ENCODE measurements around the gene CDX2.
A peak's percentile ranks its signal among the peaks of the same experiment; 100 is the strongest.

Gene CDX2

DNA sequence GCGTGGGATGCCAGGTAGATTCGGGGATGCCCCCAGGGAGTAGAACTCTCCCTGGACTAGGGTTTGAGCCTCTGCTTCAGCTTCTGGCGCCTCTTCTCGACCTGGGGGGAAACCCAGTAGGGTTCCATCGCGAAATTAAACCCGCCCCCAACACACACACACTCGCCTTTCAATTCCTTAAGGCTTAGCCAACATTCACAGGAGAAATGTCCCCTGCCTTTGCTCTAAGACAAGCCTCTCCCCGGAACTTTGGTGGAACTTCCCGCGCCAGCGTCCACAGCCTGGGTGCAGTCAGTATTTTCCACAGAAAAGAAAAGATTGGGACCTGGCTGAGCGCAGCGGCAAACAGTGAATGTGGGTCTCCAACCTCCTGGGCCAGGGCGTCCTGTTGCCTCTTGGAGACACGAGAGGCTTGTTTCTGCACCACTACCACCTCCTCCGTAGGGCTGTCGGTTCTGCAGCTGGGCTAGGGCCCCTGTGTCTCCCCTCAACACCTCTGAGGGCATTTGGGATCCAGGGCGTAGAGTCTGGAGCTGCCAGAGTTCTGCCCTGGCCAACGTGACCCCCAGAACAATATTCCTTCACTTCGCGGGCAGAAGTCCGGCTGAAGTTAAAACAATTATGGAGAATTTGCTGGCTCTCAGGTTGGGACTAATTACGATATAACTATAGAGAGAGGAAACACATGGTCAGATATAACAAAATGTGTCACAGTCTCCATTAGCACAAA is 46.1 kb downstream of the CDX2 start:
- no peak overlapping the region for H3K14ac ChIP-seq (ENCODE audit: low read length in 2 of 2)
- peaks cover 97 to 98% of the 10 kb centered on the region in 2 experiments for H3K27me3 ChIP-seq (ENCODE audit: control insufficient read depth in 1 of 2, insufficient read depth in 1 of 2, low read length in 2 of 2)
- H3K23ac ChIP-seq (ENCODE audit: low read length in 2 of 2) = no peak overlapping the region
- no peak overlapping the region for H2AK5ac ChIP-seq (ENCODE audit: low read length, severe bottlenecking)
- H3K4me3 ChIP-seq (ENCODE audit: insufficient read depth in 1 of 2, low read depth in 1 of 2, low read length in 2 of 2) = no peak overlapping the region
- WGBS = 15% methylated on average over 19 of the region's 24 CpGs
- no peak overlapping the region for H3K18ac ChIP-seq (ENCODE audit: low read depth in 1 of 2, low read length in 2 of 2)
- H3K27ac ChIP-seq (ENCODE audit: low read length, poor library complexity, severe bottlenecking) = no peak overlapping the region
- H4K8ac ChIP-seq (ENCODE audit: low read length) = no peak overlapping the region
- no peak overlapping the region for H2BK120ac ChIP-seq (ENCODE audit: low read depth, low read length)
- H3K36me3 ChIP-seq (ENCODE audit: control insufficient read depth in 1 of 2, insufficient read depth in 2 of 2, low read depth in 1 of 2, low read length in 2 of 2) = no peaks in the 10 kb centered on the region
- H3K4me1 ChIP-seq (ENCODE audit: control insufficient read depth, insufficient read depth, low read depth, low read length) = peaks cover 24% of the 10 kb centered on the region
- no peak overlapping the region for H2BK5ac ChIP-seq (ENCODE audit: low read depth, low read length, poor library complexity, severe bottlenecking)
- peaks cover 6% of the 10 kb centered on the region for H3K9me3 ChIP-seq (ENCODE audit: control insufficient read depth, low read length)
- H3K4ac ChIP-seq (ENCODE audit: low read depth in 1 of 2, low read length in 2 of 2) = no peak overlapping the region
- no peak overlapping the region for H3K9ac ChIP-seq (ENCODE audit: low read length)
- DNase-seq = no peak
- H3K4me2 ChIP-seq (ENCODE audit: low read length, poor library complexity, severe bottlenecking) = no peak overlapping the region
- H2AFZ ChIP-seq (ENCODE audit: low read depth, low read length) = no peak overlapping the region
- H4K91ac ChIP-seq (ENCODE audit: low read length) = no peak overlapping the region
- no peak overlapping the region for H2BK12ac ChIP-seq (ENCODE audit: low read length in 2 of 2)
- no peak overlapping the region for H2BK15ac ChIP-seq (ENCODE audit: low read depth, poor library complexity, severe bottlenecking)
- no peaks in the 10 kb centered on the region for H3K79me1 ChIP-seq (replicated peaks; ENCODE audit: low read length, poor library complexity, severe bottlenecking)

DNA sequence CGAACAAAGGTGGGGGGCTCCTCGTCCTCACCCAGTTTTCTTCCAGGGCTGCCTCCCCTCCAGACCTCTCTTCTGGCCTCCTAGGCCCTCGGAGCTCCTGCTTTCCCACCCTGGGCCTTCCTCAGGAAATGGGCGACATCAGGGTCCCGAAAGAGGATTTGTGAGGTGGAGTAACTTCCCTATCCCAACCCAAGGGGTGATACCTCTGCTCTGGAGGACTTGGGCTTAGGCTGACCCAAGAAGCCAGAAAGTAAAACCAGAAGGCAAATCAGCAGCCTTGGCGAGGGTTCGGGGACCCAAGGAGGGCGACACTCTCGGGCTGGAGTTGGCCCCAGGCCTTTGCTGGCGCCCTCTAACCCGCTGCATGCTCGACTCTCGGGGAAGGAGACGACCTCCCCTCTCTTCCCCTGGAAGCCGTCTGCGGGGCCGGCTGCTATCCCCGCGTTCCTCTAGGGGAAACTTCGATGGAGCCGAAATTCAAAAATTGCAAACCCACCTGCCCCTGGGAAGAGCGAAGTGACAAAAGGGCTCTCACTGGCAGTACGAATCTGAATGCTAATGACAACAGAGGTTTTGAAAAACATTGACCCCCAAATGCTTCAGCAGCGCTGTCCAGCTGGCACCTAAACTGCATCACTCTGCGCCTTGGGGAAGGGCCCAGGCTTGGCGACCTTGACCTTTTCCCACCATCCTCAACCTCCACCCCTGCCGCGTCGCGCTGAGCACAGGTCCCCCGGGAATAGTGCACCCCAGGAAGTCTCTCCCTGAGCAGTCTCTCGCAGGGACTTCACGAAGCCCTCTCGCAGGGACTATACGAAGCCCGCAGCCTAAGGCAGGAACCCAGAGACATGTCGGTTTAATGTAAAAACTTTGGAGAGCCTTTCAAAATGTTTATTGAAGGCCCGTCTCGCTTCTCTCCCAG is 46.9 kb downstream of the CDX2 start:
- DNase-seq = no peak
- WGBS = 10% methylated on average over 38 of the region's 39 CpGs
- Histone ChIP-seq H3K9me3 (ENCODE audit: control insufficient read depth, low read length) (peaks cover 6% of the 10 kb centered on the region), H2BK5ac (ENCODE audit: low read depth, low read length, poor library complexity, severe bottlenecking) (no peak overlapping the region), H3K4ac (ENCODE audit: low read depth in 1 of 2, low read length in 2 of 2) (no peak overlapping the region), H2AK5ac (ENCODE audit: low read length, severe bottlenecking) (no peak overlapping the region), H4K8ac (ENCODE audit: low read length) (no peak overlapping the region), H3K23ac (ENCODE audit: low read length in 2 of 2) (no peak overlapping the region), H3K9ac (ENCODE audit: low read length) (no peak overlapping the region), H3K79me1 (replicated peaks; ENCODE audit: low read length, poor library complexity, severe bottlenecking) (no peaks in the 10 kb centered on the region), H3K4me2 (ENCODE audit: low read length, poor library complexity, severe bottlenecking) (no peak overlapping the region), H3K4me1 (ENCODE audit: control insufficient read depth, insufficient read depth, low read depth, low read length) (peaks cover 27% of the 10 kb centered on the region), H3K4me3 (ENCODE audit: insufficient read depth in 1 of 2, low read depth in 1 of 2, low read length in 2 of 2) (no peak overlapping the region), H4K91ac (ENCODE audit: low read length) (no peak overlapping the region), H2BK12ac (ENCODE audit: low read length in 2 of 2) (no peak overlapping the region), H2BK120ac (ENCODE audit: low read depth, low read length) (no peak overlapping the region), H3K18ac (ENCODE audit: low read depth in 1 of 2, low read length in 2 of 2) (no peak overlapping the region), H3K14ac (ENCODE audit: low read length in 2 of 2) (no peak overlapping the region), H2BK15ac (ENCODE audit: low read depth, poor library complexity, severe bottlenecking) (no peak overlapping the region), H3K36me3 (ENCODE audit: control insufficient read depth in 1 of 2, insufficient read depth in 2 of 2, low read depth in 1 of 2, low read length in 2 of 2) (no peaks in the 10 kb centered on the region), H3K27ac (ENCODE audit: low read length, poor library complexity, severe bottlenecking) (no peak overlapping the region), H2AFZ (ENCODE audit: low read depth, low read length) (no peak overlapping the region), H3K27me3 (ENCODE audit: control insufficient read depth in 1 of 2, insufficient read depth in 1 of 2, low read length in 2 of 2) (peaks cover 97 to 98% of the 10 kb centered on the region in 2 experiments)

DNA sequence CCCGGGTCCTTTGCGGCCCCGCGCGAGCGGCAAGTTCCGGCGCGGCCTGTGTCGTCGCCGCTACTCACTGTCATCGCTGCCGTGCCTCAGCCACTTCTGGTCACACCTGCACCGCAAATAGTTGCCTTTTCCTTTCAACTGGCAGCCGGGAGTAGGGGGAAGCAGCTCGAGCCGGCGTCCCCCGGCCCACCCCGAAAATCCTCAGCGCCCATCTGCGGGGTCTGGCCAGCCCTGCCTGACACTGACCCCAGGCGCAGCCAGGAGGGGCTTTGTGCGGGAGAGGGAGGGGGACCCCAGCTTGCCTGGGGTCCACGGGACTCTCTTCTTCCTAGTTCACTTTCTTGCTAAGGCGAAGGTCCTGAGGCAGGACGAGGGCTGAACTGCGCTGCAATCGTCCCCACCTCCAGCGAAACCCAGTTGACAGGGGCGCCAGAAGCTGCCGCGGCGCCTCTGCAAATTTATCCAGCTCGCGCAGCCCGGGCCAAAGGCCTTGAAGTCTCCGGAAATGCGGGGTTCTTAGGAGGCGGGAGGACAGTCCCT is 47.6 kb downstream of the CDX2 start:
- Histone ChIP-seq H4K91ac (ENCODE audit: low read length) (no peak overlapping the region), H2BK120ac (ENCODE audit: low read depth, low read length) (no peak overlapping the region), H3K27me3 (ENCODE audit: control insufficient read depth in 1 of 2, insufficient read depth in 1 of 2, low read length in 2 of 2) (peaks cover 97 to 98% of the 10 kb centered on the region in 2 experiments), H3K18ac (ENCODE audit: low read depth in 1 of 2, low read length in 2 of 2) (no peak overlapping the region), H3K36me3 (ENCODE audit: control insufficient read depth in 1 of 2, insufficient read depth in 2 of 2, low read depth in 1 of 2, low read length in 2 of 2) (no peaks in the 10 kb centered on the region), H4K8ac (ENCODE audit: low read length) (no peak overlapping the region), H3K4ac (ENCODE audit: low read depth in 1 of 2, low read length in 2 of 2) (no peak overlapping the region), H3K79me1 (replicated peaks; ENCODE audit: low read length, poor library complexity, severe bottlenecking) (no peaks in the 10 kb centered on the region), H3K4me3 (ENCODE audit: insufficient read depth in 1 of 2, low read depth in 1 of 2, low read length in 2 of 2) (peak overlapping the region; percentile 31 to 71), H3K4me2 (ENCODE audit: low read length, poor library complexity, severe bottlenecking) (peak overlapping the region; percentile 54), H2AFZ (ENCODE audit: low read depth, low read length) (no peak overlapping the region), H3K4me1 (ENCODE audit: control insufficient read depth, insufficient read depth, low read depth, low read length) (peaks cover 28% of the 10 kb centered on the region), H3K23ac (ENCODE audit: low read length in 2 of 2) (no peak overlapping the region), H3K14ac (ENCODE audit: low read length in 2 of 2) (no peak overlapping the region), H2AK5ac (ENCODE audit: low read length, severe bottlenecking) (no peak overlapping the region), H3K9ac (ENCODE audit: low read length) (no peak overlapping the region), H3K9me3 (ENCODE audit: control insufficient read depth, low read length) (peaks cover 2% of the 10 kb centered on the region), H2BK12ac (ENCODE audit: low read length in 2 of 2) (peak overlapping the region in 1 of 2 experiments; percentile 41), H2BK15ac (ENCODE audit: low read depth, poor library complexity, severe bottlenecking) (no peak overlapping the region), H2BK5ac (ENCODE audit: low read depth, low read length, poor library complexity, severe bottlenecking) (no peak overlapping the region), H3K27ac (ENCODE audit: low read length, poor library complexity, severe bottlenecking) (no peak overlapping the region)
- 2% methylated on average over 39 of the region's 41 CpGs for WGBS
- DNase-seq = no peak
